Measurements from ENCODE around the gene RIPK4. TPM values are rescaled to one million over a fixed set of nuclear protein-coding genes. Genes with fewer than 3 reads are reported as not detected.

RIPK4 gene
- total RNA-seq, 1 experiment from 2014 or later, result 67.4 TPM

DNA sequence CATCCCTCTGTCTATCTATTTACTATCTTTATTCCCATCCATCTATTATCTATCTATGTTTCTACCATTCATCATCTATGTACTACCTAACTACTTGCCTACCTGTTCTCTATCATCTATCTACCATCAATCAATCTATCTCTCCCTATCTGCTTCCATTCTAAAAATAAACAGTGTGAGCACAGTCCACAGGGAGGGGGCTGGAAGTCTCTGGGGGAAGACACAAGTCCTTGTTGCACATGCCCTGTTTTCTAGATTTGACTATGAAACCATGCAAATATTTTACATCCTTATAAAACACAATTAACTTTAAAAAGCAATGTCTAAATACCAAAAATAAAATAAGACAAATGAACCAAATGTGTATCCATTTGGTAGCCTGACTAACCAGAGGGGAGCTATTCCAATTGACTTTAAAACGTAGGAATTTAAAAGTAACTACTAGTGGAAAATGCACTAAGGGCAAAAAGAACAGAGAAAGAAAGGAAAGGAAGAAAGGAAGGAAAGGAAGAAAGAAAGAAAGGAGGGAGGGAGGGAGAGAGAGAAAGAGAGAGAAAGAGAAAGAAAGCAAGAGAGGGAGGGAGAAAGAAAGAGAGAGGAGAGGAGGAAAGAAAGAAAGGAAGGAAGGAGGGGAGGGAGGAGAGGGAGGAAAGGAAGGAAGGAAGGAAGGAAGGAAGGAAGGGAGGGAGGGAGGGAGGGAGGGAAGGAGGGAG is 13.6 kb upstream of the RIPK4 start:
- BruUV-seq (replicated peaks), result no TSS peak
- Histone ChIP-seq H3K36me3 (ENCODE audit: control insufficient read depth, insufficient read depth, low read length) (no peaks in the 10 kb centered on the region), H3K4me1 (ENCODE audit: control insufficient read depth, insufficient read depth, low read length) (peaks cover 78% of the 10 kb centered on the region), H3K9me3 (ENCODE audit: control insufficient read depth, insufficient read depth, low read depth, low read length) (no peaks in the 10 kb centered on the region), H3K4me3 (ENCODE audit: low read depth in 2 of 2, low read length in 2 of 2) (no peak overlapping the region), H3K27me3 (ENCODE audit: control insufficient read depth, insufficient read depth, low read length) (no peaks in the 10 kb centered on the region), H3K27ac (ENCODE audit: low read length) (peak overlapping the region; percentile 99)
- no peak for ATAC-seq
- CTCF ChIA-PET, result interaction anchor here (0.7 kb wide), 1 partner anchor 12 kb away, joined by 3 read pairs; no protein-coding TSS in a partner anchor
- in situ Hi-C loops (cut with HindIII; ENCODE audit: low pct_unique_long_range_greater_than_20kb, low sequenced_read_pairs) (no loop called here), intact Hi-C loops (cut with micrococcal nuclease; ENCODE audit: unreplicated experiment) (no loop called here)
- POLR2A ChIA-PET, result no interaction called here
- no peak for TF ChIP-seq SIN3A (IDR thresholded peaks at IDR 0.05; ENCODE audit: borderline replicate concordance, insufficient read depth, low read depth, low read length)
- TF ChIP-seq TCF7L2 (IDR thresholded peaks at IDR 0.05; ENCODE audit: low read depth, low read length), result no peak
- TF ChIP-seq, protein P1, sequence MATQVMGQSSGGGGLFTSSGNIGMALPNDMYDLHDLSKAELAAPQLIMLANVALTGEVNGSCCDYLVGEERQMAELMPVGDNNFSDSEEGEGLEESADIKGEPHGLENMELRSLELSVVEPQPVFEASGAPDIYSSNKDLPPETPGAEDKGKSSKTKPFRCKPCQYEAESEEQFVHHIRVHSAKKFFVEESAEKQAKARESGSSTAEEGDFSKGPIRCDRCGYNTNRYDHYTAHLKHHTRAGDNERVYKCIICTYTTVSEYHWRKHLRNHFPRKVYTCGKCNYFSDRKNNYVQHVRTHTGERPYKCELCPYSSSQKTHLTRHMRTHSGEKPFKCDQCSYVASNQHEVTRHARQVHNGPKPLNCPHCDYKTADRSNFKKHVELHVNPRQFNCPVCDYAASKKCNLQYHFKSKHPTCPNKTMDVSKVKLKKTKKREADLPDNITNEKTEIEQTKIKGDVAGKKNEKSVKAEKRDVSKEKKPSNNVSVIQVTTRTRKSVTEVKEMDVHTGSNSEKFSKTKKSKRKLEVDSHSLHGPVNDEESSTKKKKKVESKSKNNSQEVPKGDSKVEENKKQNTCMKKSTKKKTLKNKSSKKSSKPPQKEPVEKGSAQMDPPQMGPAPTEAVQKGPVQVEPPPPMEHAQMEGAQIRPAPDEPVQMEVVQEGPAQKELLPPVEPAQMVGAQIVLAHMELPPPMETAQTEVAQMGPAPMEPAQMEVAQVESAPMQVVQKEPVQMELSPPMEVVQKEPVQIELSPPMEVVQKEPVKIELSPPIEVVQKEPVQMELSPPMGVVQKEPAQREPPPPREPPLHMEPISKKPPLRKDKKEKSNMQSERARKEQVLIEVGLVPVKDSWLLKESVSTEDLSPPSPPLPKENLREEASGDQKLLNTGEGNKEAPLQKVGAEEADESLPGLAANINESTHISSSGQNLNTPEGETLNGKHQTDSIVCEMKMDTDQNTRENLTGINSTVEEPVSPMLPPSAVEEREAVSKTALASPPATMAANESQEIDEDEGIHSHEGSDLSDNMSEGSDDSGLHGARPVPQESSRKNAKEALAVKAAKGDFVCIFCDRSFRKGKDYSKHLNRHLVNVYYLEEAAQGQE (IDR thresholded peaks at IDR 0.05; ENCODE audit: insufficient read depth in 1 of 2, low read depth in 2 of 2, low read length in 1 of 2), result no peak
- no peak for TF ChIP-seq POLR2AphosphoS5 (IDR thresholded peaks at IDR 0.05; ENCODE audit: low read depth, low read length)
- TF ChIP-seq, protein P2, sequence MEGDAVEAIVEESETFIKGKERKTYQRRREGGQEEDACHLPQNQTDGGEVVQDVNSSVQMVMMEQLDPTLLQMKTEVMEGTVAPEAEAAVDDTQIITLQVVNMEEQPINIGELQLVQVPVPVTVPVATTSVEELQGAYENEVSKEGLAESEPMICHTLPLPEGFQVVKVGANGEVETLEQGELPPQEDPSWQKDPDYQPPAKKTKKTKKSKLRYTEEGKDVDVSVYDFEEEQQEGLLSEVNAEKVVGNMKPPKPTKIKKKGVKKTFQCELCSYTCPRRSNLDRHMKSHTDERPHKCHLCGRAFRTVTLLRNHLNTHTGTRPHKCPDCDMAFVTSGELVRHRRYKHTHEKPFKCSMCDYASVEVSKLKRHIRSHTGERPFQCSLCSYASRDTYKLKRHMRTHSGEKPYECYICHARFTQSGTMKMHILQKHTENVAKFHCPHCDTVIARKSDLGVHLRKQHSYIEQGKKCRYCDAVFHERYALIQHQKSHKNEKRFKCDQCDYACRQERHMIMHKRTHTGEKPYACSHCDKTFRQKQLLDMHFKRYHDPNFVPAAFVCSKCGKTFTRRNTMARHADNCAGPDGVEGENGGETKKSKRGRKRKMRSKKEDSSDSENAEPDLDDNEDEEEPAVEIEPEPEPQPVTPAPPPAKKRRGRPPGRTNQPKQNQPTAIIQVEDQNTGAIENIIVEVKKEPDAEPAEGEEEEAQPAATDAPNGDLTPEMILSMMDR (IDR thresholded peaks at IDR 0.05), result no peak
- DNase-seq (ENCODE audit: low read depth, low spot score), result no peak

DNA sequence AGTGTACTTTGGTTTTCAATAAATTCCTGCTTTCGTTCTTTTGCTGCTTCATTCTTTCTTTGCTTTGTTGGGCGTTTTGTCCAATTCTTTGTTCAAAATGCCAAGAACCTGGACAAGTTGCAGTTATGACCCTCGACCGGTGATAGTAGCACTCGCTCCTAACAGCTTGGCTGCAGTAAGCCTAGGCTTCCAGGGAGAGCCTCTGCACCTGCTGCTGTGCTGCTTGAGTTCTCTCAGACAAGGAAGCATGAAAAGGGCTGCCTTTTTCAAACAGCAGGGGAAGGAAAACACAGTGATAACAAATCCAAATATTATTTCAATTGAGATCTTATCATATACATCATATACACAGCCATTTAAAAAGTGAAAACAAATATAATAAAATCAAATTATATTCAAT is 12.8 kb upstream of the RIPK4 start:
- peaks cover 78% of the 10 kb centered on the region for H3K4me1 ChIP-seq (ENCODE audit: control insufficient read depth, insufficient read depth, low read length)
- intact Hi-C loops (cut with micrococcal nuclease; ENCODE audit: unreplicated experiment), result no loop called here

More for the DNA sequence above, 12.8 kb upstream of the RIPK4 start:
- no TSS peak for BruUV-seq (replicated peaks)
- H3K4me3 ChIP-seq (ENCODE audit: low read depth in 2 of 2, low read length in 2 of 2), result peak overlapping the region; percentile 27 to 28
- DNase-seq (ENCODE audit: low read depth, low spot score), result no peak
- H3K27ac ChIP-seq (ENCODE audit: low read length), result peak overlapping the region; percentile 99
- H3K27me3 ChIP-seq (ENCODE audit: control insufficient read depth, insufficient read depth, low read length), result no peaks in the 10 kb centered on the region
- ATAC-seq, result peak; percentile 28; the same call in 1 of the 2 replicates
- H3K9me3 ChIP-seq (ENCODE audit: control insufficient read depth, insufficient read depth, low read depth, low read length), result no peaks in the 10 kb centered on the region
- ChIA-PET CTCF (no interaction called here), POLR2A (interaction anchor here (1.7 kb wide), 1 partner anchor 18 kb away, joined by 30 read pairs; no protein-coding TSS in a partner anchor)
- H3K36me3 ChIP-seq (ENCODE audit: control insufficient read depth, insufficient read depth, low read length), result no peaks in the 10 kb centered on the region
- in situ Hi-C loops (cut with HindIII; ENCODE audit: low pct_unique_long_range_greater_than_20kb, low sequenced_read_pairs), result no loop called here
- TF ChIP-seq POLR2AphosphoS5 (IDR thresholded peaks at IDR 0.05; ENCODE audit: low read depth, low read length) (no peak), SIN3A (IDR thresholded peaks at IDR 0.05; ENCODE audit: borderline replicate concordance, insufficient read depth, low read depth, low read length) (no peak)

Measured in Panc1 (cell line).